DMS53 (cell line): ENCODE data around the gene SEPTIN11.
"Not testable (repeated sequence)": the region's sequence is repeated elsewhere in the genome, so short reads cannot be mapped to it uniquely, and the experiment has no call there.

Experiments
- DNase-seq: peaks from one replicate; lab custom pipeline; 2025; lab: John Stamatoyannopoulos, UW

Gene SEPTIN11

DNA sequence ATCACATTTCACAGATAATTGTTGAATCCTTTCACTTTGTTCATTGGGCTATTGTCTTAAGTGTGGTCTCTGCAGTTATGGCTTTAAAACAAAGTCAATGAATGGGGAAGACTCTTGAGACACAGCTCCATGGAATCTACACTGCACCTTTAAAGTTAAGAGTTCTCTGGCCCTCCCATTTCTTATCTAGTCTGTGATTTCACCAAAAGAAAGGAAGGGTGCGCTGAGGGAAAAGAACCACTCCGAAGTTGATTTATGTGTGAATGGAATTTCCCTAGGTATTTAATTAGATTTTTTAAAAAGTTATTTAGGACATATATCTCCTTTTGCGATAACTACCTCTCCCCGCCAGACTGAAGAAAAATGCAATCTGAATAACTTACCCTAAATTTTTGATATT lies 2.5 kb downstream of the SEPTIN11 start:
- no peak for DNase-seq

DNA sequence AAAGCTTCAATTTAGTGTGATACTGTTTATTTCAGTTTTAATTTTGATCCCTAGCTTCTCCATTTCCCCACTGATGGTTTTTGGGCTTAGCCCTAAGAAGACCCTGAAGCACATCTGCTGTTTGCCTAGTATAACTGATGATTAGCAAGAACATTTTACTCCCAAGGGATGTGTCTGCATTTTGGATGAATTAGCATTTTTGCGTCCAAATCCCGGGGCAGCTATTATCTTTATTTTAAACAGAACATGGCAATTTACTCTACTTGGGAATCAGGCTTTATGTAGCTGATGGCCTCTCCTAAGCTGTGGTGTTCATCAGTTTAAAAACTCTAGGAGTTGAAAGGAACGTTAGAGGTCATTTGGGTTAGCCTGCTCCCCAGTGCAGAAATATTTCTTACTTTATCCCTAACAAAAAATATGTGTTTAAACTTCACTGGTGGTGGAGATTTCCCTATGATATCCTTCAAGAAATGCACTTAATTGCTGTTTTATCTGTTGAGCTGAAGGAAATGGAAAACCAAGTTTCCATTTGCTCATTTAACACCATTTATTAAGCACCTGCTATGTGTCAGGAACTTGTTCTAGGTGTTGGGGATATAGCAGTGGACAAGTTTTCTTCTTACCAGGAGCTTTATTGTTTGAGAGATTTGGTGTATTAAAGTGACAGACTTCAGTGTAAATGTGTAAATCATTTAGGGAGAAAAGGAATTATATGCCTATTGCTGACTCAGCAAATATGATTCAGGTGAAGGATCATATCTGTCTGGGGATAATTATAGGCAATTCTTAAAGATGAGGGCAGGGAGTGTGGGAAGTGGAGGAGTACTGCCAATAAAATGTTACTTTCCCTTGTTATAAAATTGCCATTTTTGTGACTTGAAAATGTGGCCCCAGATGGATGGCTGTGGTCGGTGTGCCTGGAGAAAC lies 3.4 kb downstream of the SEPTIN11 start:
- no peak for DNase-seq

GRCh38 chr4:76953956-76954355 lies 4.4 kb downstream of the SEPTIN11 start:
- no peak for DNase-seq

DNA sequence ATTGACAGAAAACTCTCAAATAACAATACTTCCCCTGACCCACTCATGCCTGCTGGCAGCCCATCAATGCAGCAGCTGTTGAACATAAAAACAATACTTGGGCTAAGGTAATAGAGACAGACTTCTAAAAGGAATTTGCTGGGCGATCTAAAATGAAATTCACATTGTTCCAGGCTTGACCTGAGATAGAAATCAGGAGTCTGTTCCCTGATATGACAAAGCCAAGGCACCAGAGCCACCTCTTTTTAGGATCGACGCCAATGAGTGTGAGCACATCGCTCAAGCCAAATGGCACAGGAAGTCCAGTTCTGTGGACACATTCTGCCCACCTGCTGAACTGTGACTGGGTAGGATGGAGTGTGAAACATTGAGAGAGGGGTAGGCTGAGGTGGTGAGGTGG lies 4.9 kb downstream of the SEPTIN11 start:
- DNase-seq, result no peak

- DNase-seq, result no peak
Observed at GRCh38 chr4:76955182-76955581, 5.6 kb downstream of the SEPTIN11 start.

DNA sequence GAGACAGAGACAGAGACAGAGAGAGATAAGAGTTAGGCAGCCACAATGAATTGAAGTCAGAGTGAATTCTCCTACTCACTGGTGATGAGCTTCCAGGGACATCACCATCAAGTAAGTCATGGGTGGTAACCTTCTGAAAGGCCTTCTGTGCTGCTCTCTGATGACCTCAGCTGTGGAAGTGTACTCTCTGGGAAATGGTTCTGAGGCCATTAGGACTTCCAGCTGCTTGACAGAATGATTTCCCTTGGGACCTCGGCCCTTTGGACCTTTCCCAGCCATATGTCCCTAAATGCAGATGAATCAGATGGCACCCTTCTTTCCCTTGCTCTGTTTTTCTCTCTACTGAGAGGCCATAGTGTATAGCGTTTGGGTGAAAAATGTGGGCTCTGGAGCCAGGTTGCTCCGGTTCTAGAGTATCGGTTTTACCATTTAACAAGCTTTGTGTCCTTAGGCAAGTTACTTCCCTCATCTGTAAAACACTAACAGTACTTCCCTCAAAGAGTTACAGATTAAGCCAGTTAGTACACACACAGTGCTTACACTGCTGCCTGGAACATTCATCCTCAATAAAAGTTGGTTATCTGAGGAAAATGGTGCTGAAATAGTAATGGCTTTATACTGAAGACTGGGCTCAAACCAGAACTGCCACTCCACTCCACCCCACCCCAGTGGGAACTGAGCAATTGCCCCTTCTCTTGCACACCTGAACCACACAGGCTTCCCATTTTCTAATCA lies 7.6 kb downstream of the SEPTIN11 start:
- peak; percentile 24 for DNase-seq

GRCh38 chr4:76958891-76959290 lies 9.3 kb downstream of the SEPTIN11 start:
- DNase-seq, result no peak

DNA sequence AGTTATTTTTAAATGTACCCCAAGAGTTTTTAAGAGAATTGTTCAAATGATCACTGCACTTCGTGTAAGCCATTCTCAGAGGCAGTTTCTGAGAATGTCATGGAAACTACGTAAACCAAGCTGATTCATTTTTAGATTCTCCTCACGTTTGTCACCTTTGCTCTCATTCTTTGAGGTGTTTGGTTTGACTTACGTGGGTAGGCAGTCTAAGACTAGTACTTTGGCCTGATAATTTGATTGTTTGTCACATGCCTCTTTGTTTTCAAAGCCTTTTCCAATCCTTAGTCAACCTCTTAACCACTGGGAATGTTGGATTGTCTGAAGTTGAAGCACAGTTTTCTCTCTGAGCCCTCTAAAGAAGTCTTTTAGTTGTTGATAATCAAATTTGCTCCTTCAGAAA lies 10.5 kb downstream of the SEPTIN11 start:
- DNase-seq, result peak; percentile 47

GRCh38 chr4:76962406-76963130 lies 13.0 kb downstream of the SEPTIN11 start:
- DNase-seq, result no peak

GRCh38 chr4:76963131-76963750 lies 13.7 kb downstream of the SEPTIN11 start:
- no peak for DNase-seq

DNA sequence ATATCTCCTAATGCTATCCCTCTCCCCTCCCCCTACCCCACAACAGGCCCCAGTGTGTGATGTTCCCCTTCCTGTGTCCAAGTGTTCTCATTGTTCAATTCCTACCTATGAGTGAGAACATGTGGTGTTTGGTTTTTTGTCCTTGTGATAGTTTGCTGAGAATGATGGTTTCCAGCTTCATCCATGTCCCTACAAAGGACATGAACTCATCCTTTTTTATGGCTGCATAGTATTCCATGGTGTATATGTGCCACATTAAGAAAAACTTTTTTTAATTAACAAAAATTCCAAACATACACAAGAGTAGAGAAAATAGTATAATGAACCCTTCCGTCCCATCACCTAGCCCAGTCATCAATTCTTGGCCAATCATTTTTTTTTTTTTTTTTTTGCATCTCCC lies 14.4 kb downstream of the SEPTIN11 start:
- DNase-seq, result not testable (repeated sequence)

GRCh38 chr4:76964769-76965168 lies 15.2 kb downstream of the SEPTIN11 start:
- no peak for DNase-seq

DNA sequence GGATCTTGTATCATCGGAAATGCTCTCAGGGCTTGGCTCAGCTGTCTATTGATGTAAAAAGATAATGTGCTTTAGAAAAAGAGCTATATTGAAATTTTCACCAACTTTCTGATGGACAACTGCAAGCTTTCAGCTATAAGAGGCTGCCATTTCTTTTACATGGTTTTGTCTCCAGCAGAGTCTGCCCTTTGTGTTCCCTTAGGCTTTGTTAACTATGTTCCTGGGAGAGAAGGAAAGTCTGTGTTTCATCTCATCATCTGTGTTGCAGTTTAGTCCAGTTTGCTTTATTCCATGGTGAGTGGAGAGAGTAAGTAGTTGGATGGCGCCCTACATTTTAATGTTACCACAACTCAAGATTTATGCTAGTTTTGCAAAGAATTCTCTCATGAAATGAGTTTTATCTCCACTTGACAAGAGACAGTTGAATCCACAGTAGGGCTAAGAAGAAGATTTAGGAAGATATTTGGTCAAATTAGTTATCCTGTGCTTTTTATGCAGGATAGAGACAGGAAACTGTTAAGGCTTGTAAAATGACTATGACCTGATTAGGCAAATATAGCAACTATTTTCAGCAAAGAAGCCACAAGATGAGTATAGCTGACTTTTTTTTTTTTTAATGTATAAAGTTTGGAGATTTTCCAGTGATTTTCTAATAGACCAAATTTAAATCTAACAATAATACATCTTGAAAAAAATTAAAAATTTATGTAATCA lies 16.5 kb downstream of the SEPTIN11 start:
- no peak for DNase-seq

GRCh38 chr4:76968937-76969336 lies 19.4 kb downstream of the SEPTIN11 start:
- peak; percentile 7 for DNase-seq

DNA sequence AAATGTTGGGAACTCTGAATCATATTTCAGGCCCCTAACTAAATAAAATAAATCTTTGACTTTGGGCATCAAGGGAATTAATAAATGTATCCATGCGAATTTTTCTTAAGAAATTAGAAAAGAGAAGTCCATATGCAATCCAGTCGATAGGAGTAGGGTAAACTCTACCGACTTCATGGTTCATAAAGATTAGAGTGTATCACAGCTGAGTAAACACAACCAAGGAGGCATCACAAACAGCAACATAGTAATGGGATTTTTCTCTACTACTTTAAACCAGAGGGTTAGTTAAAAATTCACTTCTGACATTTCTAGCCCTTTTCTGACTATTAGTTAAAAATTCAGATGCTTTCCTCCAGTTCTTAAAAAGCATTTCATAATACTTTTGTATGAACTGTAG lies 19.9 kb downstream of the SEPTIN11 start:
- DNase-seq, result peak; percentile 73

- DNase-seq, result peak; percentile 50
Observed at GRCh38 chr4:76969941-76970529, 20.5 kb downstream of the SEPTIN11 start.

- no peak for DNase-seq
Observed at GRCh38 chr4:76972306-76972705, 22.8 kb downstream of the SEPTIN11 start.

DNA sequence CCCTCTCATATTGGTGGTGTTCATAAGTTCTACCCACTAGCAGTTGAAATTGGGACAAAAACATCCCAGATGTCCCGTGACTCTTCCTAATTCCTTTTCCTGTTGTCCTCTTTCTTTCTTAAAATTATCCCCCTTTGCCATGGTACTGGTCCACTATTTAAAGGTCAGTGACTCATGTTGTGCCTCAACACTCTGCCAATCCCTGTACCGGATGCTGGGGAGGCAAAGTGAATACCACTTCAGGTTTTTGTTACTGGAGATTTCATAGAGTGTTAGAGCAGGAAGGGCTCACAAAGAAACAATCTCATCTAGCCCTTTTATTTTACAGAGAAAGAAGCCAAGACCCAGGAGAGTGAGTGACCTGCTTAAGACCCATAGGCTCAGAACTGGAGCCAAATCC lies 24.6 kb downstream of the SEPTIN11 start:
- no peak for DNase-seq

- DNase-seq, result no peak
Observed at GRCh38 chr4:76977113-76977512, 27.6 kb downstream of the SEPTIN11 start.

- DNase-seq, result peak; percentile 20
Observed at GRCh38 chr4:76977736-76978350, 28.3 kb downstream of the SEPTIN11 start.

DNA sequence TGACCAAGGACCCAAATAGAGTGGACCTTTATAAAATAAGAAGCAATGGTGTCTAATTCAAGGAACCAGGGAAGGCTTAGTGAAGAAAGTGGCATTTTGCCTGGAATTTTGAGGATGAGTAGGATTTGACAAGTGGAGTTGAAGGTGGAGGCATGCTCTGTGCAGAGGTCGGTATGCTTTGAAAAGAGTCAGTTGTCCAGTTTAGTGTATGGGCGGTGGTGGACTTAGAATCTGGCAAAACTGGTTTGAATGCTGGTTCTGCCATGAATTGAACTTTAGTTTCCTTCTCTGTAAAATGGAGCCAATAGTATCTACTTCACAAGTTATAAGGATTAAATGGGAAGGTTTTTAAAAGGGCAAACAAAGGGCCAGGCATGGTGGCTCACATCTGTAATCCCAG lies 29.7 kb downstream of the SEPTIN11 start:
- DNase-seq, result no peak
